Esophagus squamous epithelium (tissue), 5 donors: ENCODE measurements around the gene VMP1. TPM values are rescaled to one million over a fixed set of nuclear protein-coding genes. Genes with fewer than 3 reads are reported as not detected.

Experiments used
- DNase-seq: peaks from one replicate; lab custom pipeline; 2025; lab: John Stamatoyannopoulos, UW
- H3K27ac ChIP-seq, 4 donors: fragments of 200-600 bp; sonication (generic); one replicate each; pipeline ENCODE4 v1.5.1; 2016 to 2019; ENCODE audit warnings: mild to moderate bottlenecking in 1 of 4
- H3K27me3 ChIP-seq, 4 donors: fragments of 200-600 bp; sonication (generic); 1 replicate in 3 of 4; 2 replicates in 1 of 4; pipeline versions ENCODE4 v1.5.1 to v1.6.0; 2017 to 2021; ENCODE audit warnings: antibody characterized with exemption in 1 of 4
- H3K36me3 ChIP-seq, 3 donors: fragments of 200-600 bp; sonication (generic); one replicate each; pipeline ENCODE4 v1.5.1; 2016 to 2019
- H3K4me1 ChIP-seq, 3 donors: fragments of 200-600 bp; sonication (generic); one replicate each; pipeline ENCODE4 v1.5.1; 2017 to 2019
- H3K4me3 ChIP-seq, 4 donors: fragments of 200-600 bp; sonication (generic); 1 replicate in 3 of 4; 2 replicates in 1 of 4; pipeline ENCODE4 v1.5.1; 2016 to 2019; ENCODE audit warnings: mild to moderate bottlenecking in 2 of 4, moderate library complexity in 1 of 4
- H3K9me3 ChIP-seq, 3 donors: fragments of 200-600 bp; sonication (generic); one replicate each; pipeline ENCODE4 v1.5.1; 2016 to 2019
- POLR2A ChIP-seq, 4 donors: fragments of 450-650 bp; IDR thresholded peaks; one replicate each; pipeline ENCODE4 v1.6.1; 2017; ENCODE audit warnings: antibody characterized with exemption in 4 of 4, mild to moderate bottlenecking in 4 of 4, moderate library complexity in 3 of 4
- WGBS, 2 donors: methylation state at CpG; one replicate each; pipeline ENCODE4 v1.1.5; 2018; 5-methylcytosine and 5-hydroxymethylcytosine counted together
- intact Hi-C: fragments of 100-400 bp; cut with DNase I; formaldehyde crosslinking; loops from one replicate; pipeline ENCODE4 v1.15.0; 2022
- small RNA-seq, 4 donors: library from RNA; depleted of rRNA; stranded (forward); fragments of <200 nt; gene quantifications; one replicate each; pipeline ENCODE3, GENCODE V24; 2016
- total RNA-seq, 4 donors: library from RNA; depleted of rRNA; stranded (reverse); fragments of >200 nt; gene quantifications; one replicate each; pipeline ENCODE4 v1.1.0, GENCODE V29; 2016
- TF ChIP-seq, protein P1 (sequence below), 6 experiments: fragments of 450-650 bp in 4 of 6; fragments of 200-600 bp in 2 of 6; sonication (generic) in 2 of 6; IDR thresholded peaks; one replicate each; pipeline ENCODE4 v1.5.1; 2016 to 2019; ENCODE audit warnings: antibody characterized with exemption in 6 of 6, mild to moderate bottlenecking in 4 of 6, moderate library complexity in 4 of 6
- donor health status: DM: yes; HTN: yes; CAD: no.

The VMP1 gene
- total RNA-seq, 4 donors from 2014 or later: 132 to 363 (median 141) TPM

DNA sequence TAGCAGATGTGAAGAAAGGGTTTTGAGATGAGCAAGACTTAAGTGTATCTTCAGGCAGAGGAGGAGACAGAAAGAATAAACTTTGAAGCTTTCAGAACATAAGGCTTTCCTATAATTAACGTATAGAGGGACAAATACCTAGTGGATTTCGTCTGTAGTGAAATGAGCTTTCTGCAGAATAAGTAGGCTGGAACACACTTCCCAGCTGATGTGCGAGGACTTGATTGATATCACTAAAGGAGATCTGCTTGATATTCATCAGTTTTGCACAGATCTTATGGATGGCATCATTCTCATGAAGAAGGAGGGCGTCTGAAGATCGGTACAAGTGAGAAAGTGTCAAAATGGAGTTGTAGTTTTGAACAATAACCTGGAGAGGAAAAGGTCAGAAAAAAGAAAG, 170.5 kb downstream of the VMP1 start:
- peak overlapping the region in 2 of 4 donors; percentile 21 to 25 for H3K27ac ChIP-seq
- TF ChIP-seq, protein P1, sequence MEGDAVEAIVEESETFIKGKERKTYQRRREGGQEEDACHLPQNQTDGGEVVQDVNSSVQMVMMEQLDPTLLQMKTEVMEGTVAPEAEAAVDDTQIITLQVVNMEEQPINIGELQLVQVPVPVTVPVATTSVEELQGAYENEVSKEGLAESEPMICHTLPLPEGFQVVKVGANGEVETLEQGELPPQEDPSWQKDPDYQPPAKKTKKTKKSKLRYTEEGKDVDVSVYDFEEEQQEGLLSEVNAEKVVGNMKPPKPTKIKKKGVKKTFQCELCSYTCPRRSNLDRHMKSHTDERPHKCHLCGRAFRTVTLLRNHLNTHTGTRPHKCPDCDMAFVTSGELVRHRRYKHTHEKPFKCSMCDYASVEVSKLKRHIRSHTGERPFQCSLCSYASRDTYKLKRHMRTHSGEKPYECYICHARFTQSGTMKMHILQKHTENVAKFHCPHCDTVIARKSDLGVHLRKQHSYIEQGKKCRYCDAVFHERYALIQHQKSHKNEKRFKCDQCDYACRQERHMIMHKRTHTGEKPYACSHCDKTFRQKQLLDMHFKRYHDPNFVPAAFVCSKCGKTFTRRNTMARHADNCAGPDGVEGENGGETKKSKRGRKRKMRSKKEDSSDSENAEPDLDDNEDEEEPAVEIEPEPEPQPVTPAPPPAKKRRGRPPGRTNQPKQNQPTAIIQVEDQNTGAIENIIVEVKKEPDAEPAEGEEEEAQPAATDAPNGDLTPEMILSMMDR (IDR thresholded peaks at IDR 0.05): no peak
- TF ChIP-seq POLR2A (IDR thresholded peaks at IDR 0.05): no peak
- 83 to 91% methylated on average over 5 of the region's 5 CpGs for WGBS, 2 donors
- peaks cover 0 to 99% (median 18%) of the 10 kb centered on the region in 3 donors for H3K36me3 ChIP-seq
- intact Hi-C loops: no loop called here
- H3K9me3 ChIP-seq: no peaks in the 10 kb centered on the region
- H3K4me3 ChIP-seq: no peak overlapping the region
- no peaks in the 10 kb centered on the region for H3K27me3 ChIP-seq
- H3K4me1 ChIP-seq: peaks cover 0 to 4% (median 0%) of the 10 kb centered on the region in 3 donors
- DNase-seq: no peak

- peak overlapping the region in 2 of 4 donors; percentile 21 to 25 for H3K27ac ChIP-seq
- H3K36me3 ChIP-seq: peaks cover 3 to 99% (median 23%) of the 10 kb centered on the region in 3 donors
- no peak overlapping the region for H3K4me3 ChIP-seq
- intact Hi-C loops: no loop called here
- TF ChIP-seq, protein P1 (IDR thresholded peaks at IDR 0.05): no peak
- no peak for TF ChIP-seq POLR2A (IDR thresholded peaks at IDR 0.05)
- WGBS, 2 donors: 65 to 76% methylated on average over 2 to 3 of the region's 3 CpGs
- no peaks in the 10 kb centered on the region for H3K9me3 ChIP-seq
- H3K4me1 ChIP-seq: peaks cover 0 to 4% (median 0%) of the 10 kb centered on the region in 3 donors
- no peak for DNase-seq
- H3K27me3 ChIP-seq: no peaks in the 10 kb centered on the region
These were observed 171.2 kb downstream of the VMP1 start for GRCh38 chr17:59878624-59879023.

DNA sequence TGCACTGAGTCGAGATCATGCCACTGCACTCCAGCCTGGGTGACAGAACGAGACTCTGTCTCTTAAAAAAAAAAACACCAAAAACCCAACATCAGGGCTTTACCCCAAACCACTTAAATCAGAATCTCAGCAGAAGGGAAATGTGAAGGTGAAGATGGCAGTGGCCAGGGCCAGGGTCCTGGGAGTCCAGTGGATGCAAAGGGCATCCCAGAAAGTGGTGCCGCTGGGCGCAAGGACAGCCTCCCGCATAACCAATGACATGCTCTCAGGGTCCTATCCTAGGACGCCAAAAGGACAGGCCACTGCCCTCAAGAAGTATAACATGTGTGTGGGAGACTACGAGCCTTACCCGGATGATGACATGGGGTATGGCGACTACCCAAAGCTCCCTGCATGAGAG, 177.4 kb downstream of the VMP1 start:
- no peaks in the 10 kb centered on the region for H3K4me1 ChIP-seq
- no peak for TF ChIP-seq POLR2A (IDR thresholded peaks at IDR 0.05)
- TF ChIP-seq, protein P1 (IDR thresholded peaks at IDR 0.05): no peak
- H3K27me3 ChIP-seq: no peaks in the 10 kb centered on the region
- peaks cover 4 to 98% (median 16%) of the 10 kb centered on the region in 3 donors for H3K36me3 ChIP-seq
- DNase-seq: no peak
- H3K27ac ChIP-seq: no peak overlapping the region
- intact Hi-C loops: no loop called here
- H3K4me3 ChIP-seq: no peak overlapping the region
- 96 to 98% methylated on average over 7 to 9 of the region's 9 CpGs for WGBS, 2 donors
- no peaks in the 10 kb centered on the region for H3K9me3 ChIP-seq

- no peak for DNase-seq
- Histone ChIP-seq H3K36me3 (peaks cover 4 to 74% (median 15%) of the 10 kb centered on the region in 3 donors), H3K27me3 (no peaks in the 10 kb centered on the region), H3K27ac (no peak overlapping the region), H3K4me3 (no peak overlapping the region), H3K9me3 (no peaks in the 10 kb centered on the region), H3K4me1 (peaks cover 8 to 21% (median 10%) of the 10 kb centered on the region in 3 donors)
- TF ChIP-seq, protein P1 (IDR thresholded peaks at IDR 0.05): no peak
- 89 to 93% methylated on average over 6 to 8 of the region's 8 CpGs for WGBS, 2 donors
- intact Hi-C loops: no loop called here
These were observed 180.8 kb downstream of the VMP1 start for GRCh38 chr17:59888145-59888750.

DNA sequence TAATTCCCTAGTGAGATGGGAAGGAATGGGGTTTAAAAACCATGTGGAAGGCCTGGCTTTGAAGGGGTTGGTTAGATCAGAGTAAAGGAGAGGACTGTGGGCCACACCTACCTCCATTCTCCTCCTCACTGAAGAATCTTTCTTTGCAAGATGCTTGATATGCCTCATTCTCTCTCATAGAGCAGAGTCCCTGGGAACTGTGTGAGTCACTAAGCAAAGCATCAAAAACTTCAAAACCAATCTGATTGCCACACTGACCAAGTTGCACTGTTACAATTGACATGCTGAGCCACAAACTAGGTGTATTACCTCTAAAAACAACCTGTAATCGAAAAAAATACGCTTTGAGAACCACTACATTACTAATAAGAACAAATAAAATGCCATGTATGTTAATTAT, 183.3 kb downstream of the VMP1 start:
- TF ChIP-seq, protein P1 (IDR thresholded peaks at IDR 0.05): no peak
- no peak for TF ChIP-seq POLR2A (IDR thresholded peaks at IDR 0.05)
- H3K4me1 ChIP-seq: peaks cover 21 to 43% (median 26%) of the 10 kb centered on the region in 3 donors
- H3K36me3 ChIP-seq: peaks cover 0 to 50% (median 0%) of the 10 kb centered on the region in 3 donors
- H3K27ac ChIP-seq: peak overlapping the region in 2 of 4 donors; percentile 8 to 97
- H3K9me3 ChIP-seq: no peaks in the 10 kb centered on the region
- H3K4me3 ChIP-seq: no peak overlapping the region
- H3K27me3 ChIP-seq: no peaks in the 10 kb centered on the region
- WGBS, 2 donors: 89 to 95% methylated on average over 2 of the region's 2 CpGs
- intact Hi-C loops: no loop called here
- DNase-seq: no peak

Small RNAs within 50 kb of the gene (small RNA-seq; reads per million reads assigned to genes)
- 0 reads per million in 4 donors for gene AC040904.1
- gene RNU6-450P: 0 reads per million in 4 donors

Other genes starting within 250 kb of the VMP1 start
- 10 to 100 TPM; 10.5 to 42.0 (median 25.0) TPM for gene DHX40, start 142.0 kb upstream of the VMP1 start, total RNA-seq
- 100 to 1,000 TPM; 135 to 236 (median 201) TPM for gene CLTC, start 87.8 kb upstream of the VMP1 start, total RNA-seq
- gene PTRH2, start 224 bp upstream of the VMP1 start, total RNA-seq: 10 to 100 TPM; 27.2 to 31.7 (median 30.9) TPM
- 10 to 100 TPM in 2 of 4 donors, 1 to 10 TPM in 2; 8.0 to 16.0 (median 12.5) TPM for gene TUBD1, start 185.3 kb downstream of the VMP1 start, total RNA-seq
- 10 to 100 TPM; 18.4 to 49.2 (median 25.9) TPM for gene RPS6KB1, start 185.5 kb downstream of the VMP1 start, total RNA-seq